ENCODE results near the gene TRPM3.
"Not testable (repeated sequence)": the region's sequence is repeated elsewhere in the genome, so short reads cannot be mapped to it uniquely, and the experiment has no call there.

TRPM3 gene

DNA sequence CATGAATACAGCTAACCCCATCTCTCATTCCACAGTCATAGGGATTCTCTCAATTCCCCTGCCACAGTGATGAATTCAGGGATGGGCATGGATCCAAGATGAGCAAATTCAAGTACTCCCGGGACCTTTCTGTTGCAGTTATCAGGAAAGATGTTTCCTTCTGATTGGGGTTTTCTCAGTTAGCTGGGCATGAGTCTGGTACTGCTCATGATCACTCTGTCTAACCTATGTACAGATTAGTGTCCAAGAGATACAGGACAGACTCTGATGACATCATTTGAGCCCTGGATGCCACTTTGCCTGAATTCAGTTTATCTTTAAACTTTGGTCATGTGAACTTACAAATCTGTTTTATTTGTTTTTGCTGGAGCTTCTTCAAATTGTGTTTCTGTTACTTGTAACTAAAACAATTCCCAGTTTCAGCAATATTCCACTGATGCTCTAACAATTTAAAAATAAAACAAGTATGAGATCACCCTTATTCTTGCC, 449.2 kb downstream of the TRPM3 start:
- DNase-seq (ENCODE audit: low read depth in 2 of 2), result no peak

DNA sequence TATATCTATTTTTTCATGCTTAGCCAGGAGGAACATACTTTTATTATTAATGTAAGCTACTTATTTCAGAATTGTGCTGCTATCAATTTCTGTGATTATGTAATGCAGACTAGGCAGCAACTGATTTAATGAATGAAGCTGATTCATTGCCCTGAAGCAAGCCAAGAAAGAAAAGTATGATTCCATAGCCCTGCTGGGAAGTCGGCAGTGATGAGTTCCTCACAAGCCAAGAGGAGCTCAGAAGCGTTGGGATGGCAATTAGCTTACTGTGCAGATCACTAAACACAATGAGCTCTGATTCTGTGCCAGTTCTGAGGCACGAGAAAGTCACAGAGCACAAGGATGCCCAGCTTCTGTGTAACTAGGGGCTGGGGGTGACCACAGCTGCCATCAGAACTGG, 452.7 kb downstream of the TRPM3 start:
- no peak for DNase-seq (ENCODE audit: low read depth in 2 of 2)

GRCh38 chr9:70658765-70659164, 462.7 kb downstream of the TRPM3 start:
- no peak for DNase-seq (ENCODE audit: low read depth in 2 of 2)

GRCh38 chr9:70656281-70656680, 465.1 kb downstream of the TRPM3 start:
- DNase-seq (ENCODE audit: low read depth in 2 of 2), result no peak

DNA sequence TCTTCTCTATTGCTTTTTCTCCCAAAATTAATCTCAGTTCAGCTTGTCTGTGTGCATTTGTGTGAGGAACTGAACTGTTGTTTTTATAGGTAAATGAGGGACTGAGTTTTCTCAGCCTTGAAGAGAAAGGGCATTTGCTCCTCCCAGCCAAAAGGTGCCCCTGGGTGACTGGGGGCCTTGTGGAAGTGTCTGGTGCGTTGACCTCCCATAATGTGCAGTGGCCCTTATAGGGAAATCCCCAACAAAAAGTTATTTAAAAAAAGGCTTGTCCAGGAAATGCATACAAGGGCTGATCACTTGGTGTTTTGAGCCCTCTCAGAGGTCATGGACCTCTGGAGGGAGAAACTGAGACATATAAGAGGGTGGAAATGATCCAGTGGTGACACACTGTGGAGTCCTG, 467.3 kb downstream of the TRPM3 start:
- DNase-seq (ENCODE audit: low read depth in 2 of 2), result no peak

- not testable (repeated sequence) for DNase-seq (ENCODE audit: low read depth in 2 of 2)
Measured at GRCh38 chr9:70644627-70645026, 476.8 kb downstream of the TRPM3 start.

- no peak for DNase-seq (ENCODE audit: low read depth in 2 of 2)
Measured at GRCh38 chr9:70642341-70642740, 479.1 kb downstream of the TRPM3 start.

DNA sequence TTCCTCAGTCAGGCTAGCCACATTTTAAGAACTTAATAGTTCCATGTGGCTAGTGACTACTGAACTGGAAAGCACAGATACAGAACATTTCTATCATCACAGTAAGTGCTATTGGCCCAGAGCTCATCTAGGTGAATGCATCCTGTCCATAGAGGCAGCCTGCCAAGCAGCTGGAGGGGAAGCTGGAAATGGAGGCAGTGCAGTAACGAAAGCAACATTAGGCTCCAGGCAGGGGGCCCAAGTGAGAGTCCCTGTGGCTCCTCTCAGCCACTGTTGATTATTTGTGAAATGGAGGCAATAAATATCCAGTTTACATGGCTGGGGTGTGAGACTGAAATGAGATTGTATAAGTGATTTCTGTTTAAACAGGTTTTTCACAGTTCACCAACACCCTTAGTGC, 479.8 kb downstream of the TRPM3 start:
- DNase-seq (ENCODE audit: low read depth in 2 of 2), result no peak

GRCh38 chr9:70641031-70641430, 480.4 kb downstream of the TRPM3 start:
- DNase-seq (ENCODE audit: low read depth in 2 of 2), result no peak

DNA sequence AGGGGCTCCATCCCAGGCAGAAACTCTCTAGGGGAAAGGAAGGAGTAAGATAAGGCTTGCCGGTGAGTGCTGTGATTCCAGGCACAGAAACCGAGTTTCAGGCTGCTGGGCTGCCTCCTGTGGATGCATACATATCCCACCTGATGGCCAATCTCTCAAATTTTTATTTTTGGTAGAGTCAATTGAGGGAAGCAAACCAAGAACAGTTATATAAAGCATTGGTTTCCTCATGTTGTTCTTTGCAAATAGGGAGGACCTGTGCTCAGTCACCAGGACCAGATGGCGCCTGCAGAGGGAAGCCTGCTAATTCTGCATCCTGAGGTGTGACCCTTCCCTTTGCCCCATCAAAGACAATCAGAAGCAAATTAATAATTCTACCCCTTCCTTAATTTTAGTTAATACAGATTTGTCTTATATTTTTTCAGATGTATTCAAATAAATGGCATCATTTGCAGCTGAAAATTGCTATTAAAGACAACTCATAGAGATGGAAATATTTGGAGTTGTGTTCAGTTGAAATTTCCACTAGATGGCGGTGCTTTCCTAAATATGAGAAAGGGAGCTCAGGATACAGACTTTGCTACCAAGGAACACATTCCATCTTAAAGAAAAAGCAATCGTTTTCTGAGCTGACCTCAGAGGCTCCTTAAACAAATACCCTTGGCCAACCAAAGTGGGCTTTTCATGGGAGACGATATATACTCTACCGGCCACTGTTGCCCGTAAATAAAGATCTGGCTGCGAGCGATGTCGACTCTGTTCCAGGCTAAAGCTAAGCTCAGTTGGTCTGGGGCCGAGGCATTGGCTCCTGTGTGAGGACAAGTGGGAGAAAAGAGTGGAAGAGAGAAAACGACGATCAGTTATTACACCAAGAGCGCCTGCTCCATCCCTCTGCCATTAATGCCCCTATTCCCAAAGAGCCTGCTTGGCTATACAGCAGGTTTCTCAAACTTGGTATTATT, 481.3 kb downstream of the TRPM3 start:
- no peak for DNase-seq (ENCODE audit: low read depth in 2 of 2)

GRCh38 chr9:70635790-70636189, 485.6 kb downstream of the TRPM3 start:
- no peak for DNase-seq (ENCODE audit: low read depth in 2 of 2)

GRCh38 chr9:70634696-70635095, 486.7 kb downstream of the TRPM3 start:
- no peak for DNase-seq (ENCODE audit: low read depth in 2 of 2)

GRCh38 chr9:70630971-70631370, 490.4 kb downstream of the TRPM3 start:
- no peak for DNase-seq (ENCODE audit: low read depth in 2 of 2)

DNA sequence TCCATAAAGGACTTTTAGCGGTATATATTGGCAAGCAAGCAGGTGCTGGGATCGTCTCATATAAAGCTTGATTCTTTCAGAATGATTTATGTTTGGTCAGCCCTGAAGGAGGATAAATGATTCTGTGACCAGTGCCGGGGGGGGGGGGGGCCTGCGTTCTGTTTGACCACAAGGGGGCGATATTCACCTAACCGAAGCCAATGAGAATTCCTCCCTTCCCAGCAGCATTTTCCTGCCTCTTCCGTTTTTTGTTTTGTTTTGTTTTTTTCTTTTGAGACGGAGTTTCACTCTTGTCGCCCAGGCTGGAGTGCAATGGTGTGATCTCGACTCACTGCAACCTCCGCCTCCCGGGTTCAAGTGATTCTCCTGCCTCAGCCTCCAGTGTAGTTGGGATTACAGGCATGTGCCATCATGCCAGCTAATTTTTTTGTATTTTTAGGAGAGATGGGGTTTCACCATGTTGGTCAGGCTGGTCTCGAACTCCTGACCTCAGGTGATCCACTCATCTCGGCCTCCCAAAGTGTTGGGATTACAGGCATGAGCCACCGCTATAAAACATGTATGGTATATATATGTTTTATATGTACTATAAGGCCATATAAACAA, 492.2 kb downstream of the TRPM3 start:
- DNase-seq (ENCODE audit: low read depth in 2 of 2), result not testable (repeated sequence)

- no peak for DNase-seq (ENCODE audit: low read depth in 2 of 2)
Measured at GRCh38 chr9:70625078-70625477, 496.3 kb downstream of the TRPM3 start.

DNA sequence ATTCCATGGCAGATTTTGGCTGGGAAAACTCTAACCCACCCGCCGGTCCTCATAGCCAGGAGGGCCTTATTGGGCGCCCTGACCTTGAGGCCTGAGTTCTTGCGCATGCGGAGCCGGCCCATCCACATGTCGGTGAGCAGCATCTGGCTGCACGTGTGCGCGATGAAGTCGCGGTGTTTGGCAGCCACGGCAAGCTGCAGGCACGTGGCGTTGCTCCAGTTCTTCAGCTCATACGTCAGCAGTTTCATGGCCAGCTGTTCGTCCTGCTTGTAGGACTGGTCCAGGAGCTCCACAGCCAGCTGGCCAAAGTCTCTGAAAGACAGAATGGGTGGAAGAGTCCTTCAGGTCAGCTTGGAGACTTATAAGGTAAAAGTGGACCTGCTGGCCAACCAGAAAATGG, 502.6 kb downstream of the TRPM3 start:
- no peak for DNase-seq (ENCODE audit: low read depth in 2 of 2)

GRCh38 chr9:70617033-70617828, 504.2 kb downstream of the TRPM3 start:
- no peak for DNase-seq (ENCODE audit: low read depth in 2 of 2)

DNA sequence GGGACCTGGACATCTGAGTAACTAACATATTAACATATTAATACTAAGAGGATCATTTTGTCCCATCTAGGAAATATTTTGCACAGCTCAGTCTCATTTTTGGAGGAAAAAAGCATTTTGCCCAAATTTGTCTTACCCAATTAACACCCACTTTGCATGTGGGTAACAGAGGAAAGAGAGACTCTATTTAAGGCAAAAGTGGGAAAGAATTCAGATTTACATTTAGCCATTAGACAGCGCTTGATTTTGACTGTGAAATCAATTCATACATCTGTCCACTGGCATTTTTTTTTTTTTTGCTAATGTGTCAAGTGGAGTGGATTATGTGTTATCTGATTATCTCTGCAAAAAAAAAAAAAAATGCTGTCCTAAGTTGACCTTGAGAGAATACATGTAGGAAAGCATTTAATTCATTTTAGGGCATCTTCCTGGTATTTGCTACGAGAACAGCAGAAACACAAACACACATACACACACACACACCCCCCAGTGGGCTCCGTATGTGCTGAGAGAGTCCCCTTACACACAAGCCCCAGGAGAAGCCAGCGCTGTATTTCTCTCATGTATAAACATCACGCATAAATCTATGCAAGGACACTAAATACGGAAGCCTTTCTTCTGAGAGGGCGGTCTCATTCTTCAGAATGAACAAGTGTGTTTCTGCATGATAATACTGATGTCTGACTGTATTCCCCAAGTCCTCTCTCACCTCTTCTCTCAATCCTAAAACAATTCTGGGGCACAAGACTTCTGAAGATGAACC, 505.0 kb downstream of the TRPM3 start:
- DNase-seq (ENCODE audit: low read depth in 2 of 2), result no peak

- no peak for DNase-seq (ENCODE audit: low read depth in 2 of 2)
Measured at GRCh38 chr9:70615464-70616138, 505.8 kb downstream of the TRPM3 start.

- DNase-seq (ENCODE audit: low read depth in 2 of 2), result no peak
Measured at GRCh38 chr9:70614786-70615463, 506.5 kb downstream of the TRPM3 start.

All from activated CD8-positive, alpha-beta memory T cell treated with anti-CD3 and anti-CD28 coated beads for 4 hours (primary cell).